ENCODE data around the gene GRAMD2A. TPM values are rescaled to one million over a fixed set of nuclear protein-coding genes. Genes with fewer than 3 reads are reported as not detected.

The GRAMD2A gene
- total RNA-seq, 4 donors from 2014 or later = 0.39 to 0.64 TPM; not detected in 2

DNA sequence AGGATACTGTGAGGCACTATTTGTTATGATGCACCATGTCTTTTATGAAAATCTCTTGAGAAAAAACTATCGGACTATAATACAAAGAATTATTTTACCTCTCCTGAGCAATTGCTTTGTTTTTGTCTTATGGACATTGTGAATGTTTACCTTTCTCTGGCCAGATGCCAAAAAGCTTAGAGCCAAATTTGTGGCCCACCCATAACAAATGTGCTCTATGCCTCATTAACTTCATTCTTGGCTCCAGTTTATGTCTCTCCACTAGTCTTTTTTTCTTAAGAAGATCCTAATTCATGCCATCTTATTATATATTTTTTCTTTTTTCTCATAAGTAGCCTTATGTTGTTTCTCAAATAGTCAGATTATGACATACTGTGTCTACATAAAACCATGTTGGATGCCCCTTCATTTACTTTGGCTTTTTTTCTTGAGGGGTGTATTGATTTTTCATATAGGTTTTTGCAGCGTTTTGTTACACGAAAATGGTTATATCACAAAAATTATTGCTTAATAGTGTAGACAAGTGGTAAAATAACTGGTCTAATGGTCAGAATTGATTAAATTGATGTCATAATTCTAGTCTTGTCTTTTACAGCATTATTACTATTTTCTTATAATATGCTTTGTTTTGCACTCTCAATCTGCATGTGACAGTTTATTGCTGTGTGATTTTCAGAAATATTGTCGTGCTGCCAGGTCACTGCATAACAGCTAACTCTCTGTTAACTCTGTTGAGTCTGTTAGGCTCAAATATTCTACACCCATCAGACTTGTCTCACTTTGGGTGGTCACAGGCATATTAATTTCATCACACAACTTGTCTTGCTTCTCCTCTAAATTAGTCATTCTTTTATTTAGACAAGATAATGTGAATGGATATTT lies 61.2 kb downstream of the GRAMD2A start:
- peaks cover 0 to 16% (median 0%) of the 10 kb centered on the region in 3 donors for H3K4me1 ChIP-seq
- TF ChIP-seq POLR2A (IDR thresholded peaks at IDR 0.05) (no peak), POLR2AphosphoS5 (IDR thresholded peaks at IDR 0.05) (no peak), EP300 (IDR thresholded peaks at IDR 0.05) (no peak)
- TF ChIP-seq, protein P1, sequence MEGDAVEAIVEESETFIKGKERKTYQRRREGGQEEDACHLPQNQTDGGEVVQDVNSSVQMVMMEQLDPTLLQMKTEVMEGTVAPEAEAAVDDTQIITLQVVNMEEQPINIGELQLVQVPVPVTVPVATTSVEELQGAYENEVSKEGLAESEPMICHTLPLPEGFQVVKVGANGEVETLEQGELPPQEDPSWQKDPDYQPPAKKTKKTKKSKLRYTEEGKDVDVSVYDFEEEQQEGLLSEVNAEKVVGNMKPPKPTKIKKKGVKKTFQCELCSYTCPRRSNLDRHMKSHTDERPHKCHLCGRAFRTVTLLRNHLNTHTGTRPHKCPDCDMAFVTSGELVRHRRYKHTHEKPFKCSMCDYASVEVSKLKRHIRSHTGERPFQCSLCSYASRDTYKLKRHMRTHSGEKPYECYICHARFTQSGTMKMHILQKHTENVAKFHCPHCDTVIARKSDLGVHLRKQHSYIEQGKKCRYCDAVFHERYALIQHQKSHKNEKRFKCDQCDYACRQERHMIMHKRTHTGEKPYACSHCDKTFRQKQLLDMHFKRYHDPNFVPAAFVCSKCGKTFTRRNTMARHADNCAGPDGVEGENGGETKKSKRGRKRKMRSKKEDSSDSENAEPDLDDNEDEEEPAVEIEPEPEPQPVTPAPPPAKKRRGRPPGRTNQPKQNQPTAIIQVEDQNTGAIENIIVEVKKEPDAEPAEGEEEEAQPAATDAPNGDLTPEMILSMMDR (IDR thresholded peaks at IDR 0.05) = no peak
- H3K27ac ChIP-seq = no peak overlapping the region
- no peaks in the 10 kb centered on the region for H3K9me3 ChIP-seq
- H3K36me3 ChIP-seq = peaks cover 0 to 5% of the 10 kb centered on the region in 2 donors
- no peaks in the 10 kb centered on the region for H3K27me3 ChIP-seq
- no peak overlapping the region for H3K4me3 ChIP-seq
- 71 to 75% methylated on average over 4 of the region's 4 CpGs for WGBS, 2 donors (ENCODE audit: low coverage in 1 of 2)
- ATAC-seq = no peak

DNA sequence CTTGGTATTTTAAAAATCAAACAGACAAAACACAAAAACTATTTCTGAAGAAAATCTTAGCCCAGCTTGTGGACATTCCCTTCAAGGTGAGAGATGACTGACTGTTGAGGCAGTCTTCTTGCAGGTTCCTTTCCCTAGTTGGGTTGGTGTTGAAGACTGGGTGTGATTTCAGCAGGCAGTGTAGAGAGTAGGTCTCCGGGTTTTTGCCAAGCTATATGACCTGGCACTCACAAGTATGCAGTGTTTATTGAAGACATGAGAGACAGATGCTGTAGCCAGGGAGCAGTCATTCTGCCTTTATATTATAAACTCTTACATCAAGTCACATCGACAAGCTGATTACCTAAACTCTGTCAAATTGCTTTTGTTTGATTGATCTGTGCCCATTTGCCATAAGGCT lies 61.9 kb downstream of the GRAMD2A start:
- Histone ChIP-seq H3K4me1 (peaks cover 0 to 11% (median 0%) of the 10 kb centered on the region in 3 donors), H3K27ac (no peak overlapping the region), H3K27me3 (no peaks in the 10 kb centered on the region), H3K36me3 (peaks cover 0 to 5% of the 10 kb centered on the region in 2 donors), H3K4me3 (no peak overlapping the region), H3K9me3 (no peaks in the 10 kb centered on the region)
- 25 to 26% methylated on average over 2 of the region's 2 CpGs for WGBS, 2 donors (ENCODE audit: low coverage in 1 of 2)
- TF ChIP-seq EP300 (IDR thresholded peaks at IDR 0.05) = no peak
- TF ChIP-seq, protein P1 (IDR thresholded peaks at IDR 0.05) = no peak
- TF ChIP-seq POLR2AphosphoS5 (IDR thresholded peaks at IDR 0.05) = no peak
- TF ChIP-seq POLR2A (IDR thresholded peaks at IDR 0.05) = no peak
- ATAC-seq = no peak

DNA sequence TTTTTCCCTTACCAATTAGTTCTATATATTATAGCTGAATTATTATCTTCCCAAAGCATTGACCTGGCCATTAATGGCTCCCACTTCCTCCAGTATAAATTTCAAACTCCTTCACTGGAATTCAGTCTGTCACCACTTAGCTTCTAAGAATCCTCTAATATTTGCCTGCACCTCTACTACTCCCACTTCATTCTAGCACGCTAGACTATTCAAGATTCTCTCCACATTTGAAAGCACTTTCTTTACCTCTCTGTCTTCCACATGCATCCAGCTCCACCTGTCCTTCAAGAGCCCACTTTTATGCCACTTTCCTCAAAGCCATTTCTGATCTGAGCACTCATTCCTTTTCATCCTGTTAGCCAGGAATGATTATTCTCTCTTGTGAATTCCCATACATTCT lies 64.4 kb downstream of the GRAMD2A start:
- H3K9me3 ChIP-seq = no peaks in the 10 kb centered on the region
- H3K27me3 ChIP-seq = no peaks in the 10 kb centered on the region
- no peak overlapping the region for H3K4me3 ChIP-seq
- H3K27ac ChIP-seq = no peak overlapping the region
- H3K36me3 ChIP-seq = no peaks in the 10 kb centered on the region
- peaks cover 0 to 11% (median 0%) of the 10 kb centered on the region in 3 donors for H3K4me1 ChIP-seq
- no peak for ATAC-seq
- 100% methylated on average over 1 of the region's 1 CpG for WGBS, 2 donors (ENCODE audit: low coverage in 1 of 2)
- TF ChIP-seq, protein P1 (IDR thresholded peaks at IDR 0.05) = no peak
- TF ChIP-seq POLR2AphosphoS5 (IDR thresholded peaks at IDR 0.05) (no peak), POLR2A (IDR thresholded peaks at IDR 0.05) (no peak), EP300 (IDR thresholded peaks at IDR 0.05) (no peak)

DNA sequence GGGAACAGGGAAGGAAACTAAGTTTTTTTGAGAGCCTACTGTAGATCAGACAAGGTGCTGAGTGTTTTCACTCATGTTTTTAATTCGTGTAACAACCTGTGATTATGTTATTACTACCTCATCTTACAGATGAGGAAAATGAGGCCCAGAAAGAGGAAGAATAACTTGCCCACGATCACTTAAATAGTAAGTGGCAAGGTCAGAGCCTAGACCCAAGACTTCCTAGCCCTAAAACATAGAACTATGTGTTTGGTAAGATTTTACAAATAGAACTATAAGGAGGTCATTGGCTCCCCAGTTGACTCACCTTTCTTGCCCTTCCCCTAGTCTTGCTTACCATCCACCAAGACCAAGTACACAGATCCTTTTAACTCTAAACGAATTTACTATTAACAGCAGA lies 65.7 kb downstream of the GRAMD2A start:
- Histone ChIP-seq H3K27ac (no peak overlapping the region), H3K36me3 (no peaks in the 10 kb centered on the region), H3K9me3 (no peaks in the 10 kb centered on the region), H3K4me1 (peaks cover 0 to 11% (median 0%) of the 10 kb centered on the region in 3 donors), H3K27me3 (no peaks in the 10 kb centered on the region), H3K4me3 (no peak overlapping the region)
- TF ChIP-seq, protein P1 (IDR thresholded peaks at IDR 0.05) = no peak
- TF ChIP-seq POLR2A (IDR thresholded peaks at IDR 0.05) (no peak), POLR2AphosphoS5 (IDR thresholded peaks at IDR 0.05) (no peak), EP300 (IDR thresholded peaks at IDR 0.05) (no peak)
- no peak for ATAC-seq
- 61 to 88% methylated on average over 3 of the region's 3 CpGs for WGBS, 2 donors (ENCODE audit: low coverage in 1 of 2)

DNA sequence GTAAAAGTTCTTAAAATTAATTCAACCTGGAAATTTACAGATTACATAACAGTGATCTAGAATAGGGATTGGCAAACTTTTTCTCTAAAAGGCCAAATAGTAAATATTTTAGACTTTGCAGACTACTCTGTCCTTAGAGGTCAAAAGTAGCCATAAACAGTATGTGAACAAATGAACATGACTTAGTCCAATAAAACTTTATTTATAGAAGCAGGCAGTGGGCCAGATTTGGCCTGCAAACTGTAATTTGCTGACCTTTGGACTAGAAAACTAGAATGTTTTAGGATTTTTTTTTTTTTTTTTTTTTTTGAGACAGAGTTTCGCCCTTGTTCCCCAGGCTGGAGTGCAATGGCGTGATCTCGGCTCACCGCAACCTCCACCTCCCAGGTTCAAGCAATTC lies 67.3 kb downstream of the GRAMD2A start:
- ATAC-seq = no peak
- TF ChIP-seq, protein P1 (IDR thresholded peaks at IDR 0.05) = no peak
- TF ChIP-seq POLR2A (IDR thresholded peaks at IDR 0.05) = no peak
- TF ChIP-seq POLR2AphosphoS5 (IDR thresholded peaks at IDR 0.05) = no peak
- TF ChIP-seq EP300 (IDR thresholded peaks at IDR 0.05) = no peak
- 92% methylated on average over 4 of the region's 4 CpGs; no CpG with 5 or more reads in 1 of the 2 donors for WGBS, 2 donors (ENCODE audit: low coverage in 1 of 2)

More for the DNA sequence above, 67.3 kb downstream of the GRAMD2A start:
- no peak overlapping the region for H3K4me3 ChIP-seq
- no peaks in the 10 kb centered on the region for H3K27me3 ChIP-seq
- H3K27ac ChIP-seq = no peak overlapping the region
- H3K36me3 ChIP-seq = no peaks in the 10 kb centered on the region
- no peaks in the 10 kb centered on the region for H3K4me1 ChIP-seq
- no peaks in the 10 kb centered on the region for H3K9me3 ChIP-seq
